B cell (primary cell): ENCODE measurements around the gene ZNF557. TPM values are rescaled to one million over a fixed set of nuclear protein-coding genes. Genes with fewer than 3 reads are reported as not detected.
"Not testable (repeated sequence)": the region's sequence is repeated elsewhere in the genome, so short reads cannot be mapped to it uniquely, and the experiment has no call there.

ENCODE experiments used
- ATAC-seq: fragments of 200-7000 bp; cut with Tn5 transposase; one replicate; pipeline ENCODE4 v1.10.0; 2021; ENCODE audit warnings: low read depth, mild to moderate bottlenecking, moderate number of reproducible peaks, moderate library complexity
- CTCF ChIA-PET: fragments of 350-600 bp; sonication (Branson Sonifier 250); formaldehyde crosslinking; loops from one replicate; lab custom pipeline; 2021; ENCODE audit warnings: antibody characterized with exemption, inconsistent platforms; lab: Charles Lee
- POLR2A ChIA-PET: fragments of 350-600 bp; sonication (Branson Sonifier 250); formaldehyde crosslinking; loops from one replicate; lab custom pipeline; 2021; ENCODE audit warnings: antibody characterized with exemption; lab: Charles Lee
- DNase-seq: peaks from one replicate; pipeline ENCODE4 v3.0.0; 2013
- H2AFZ ChIP-seq: 2 replicates; pipeline ENCODE4 v1.6.1; 2012; ENCODE audit warnings: mild to moderate bottlenecking, low read depth, low read length; ENCODE audit not compliant: insufficient read depth, poor library complexity, severe bottlenecking
- H3K27ac ChIP-seq, 2 donors: 1 replicate in 1 of 2; 2 replicates in 1 of 2; pipeline ENCODE4 v1.5.1; 2012 to 2013; ENCODE audit warnings: low read length in 2 of 2, mild to moderate bottlenecking in 2 of 2, moderate library complexity in 1 of 2
- H3K27me3 ChIP-seq, 4 experiments: fragments of 200-600 bp in 1 of 4; sonication (generic) in 1 of 4; replicated peaks in 1 of 4; 1 replicate in 2 of 4; 2 replicates in 2 of 4; pipeline versions ENCODE4 v1.6.1 to v1.7.0; 2013 to 2016; ENCODE audit warnings: low read length in 3 of 4, mild to moderate bottlenecking in 2 of 4, mixed read lengths in 1 of 4, moderate library complexity in 1 of 4; ENCODE audit not compliant: insufficient read depth in 4 of 4, control insufficient read depth in 3 of 4; ENCODE audit errors: control extremely low read depth in 1 of 4
- H3K36me3 ChIP-seq, 2 experiments: replicated peaks in 1 of 2; 1 replicate in 1 of 2; 2 replicates in 1 of 2; pipeline versions ENCODE4 v1.6.1 to v1.7.1; 2013; ENCODE audit warnings: low read length in 1 of 2; ENCODE audit not compliant: insufficient read depth in 2 of 2, control insufficient read depth in 1 of 2; ENCODE audit errors: control extremely low read depth in 1 of 2, extremely low read depth in 1 of 2
- H3K4me1 ChIP-seq, 2 donors: fragments of 200-600 bp in 1 of 2; sonication (generic) in 1 of 2; 1 replicate in 1 of 2; 2 replicates in 1 of 2; pipeline versions ENCODE4 v1.5.1 to v1.6.1; 2013 to 2017; ENCODE audit warnings: low read length in 2 of 2; ENCODE audit not compliant: control insufficient read depth in 2 of 2, insufficient read depth in 2 of 2
- H3K4me2 ChIP-seq: replicated peaks from 2 replicates; pipeline ENCODE3; 2012; ENCODE audit warnings: mild to moderate bottlenecking, low read depth, low read length; ENCODE audit not compliant: poor library complexity, severe bottlenecking
- H3K4me3 ChIP-seq, 5 experiments: fragments of 200-600 bp in 1 of 5; sonication (generic) in 1 of 5; 1 replicate in 3 of 5; 2 replicates in 2 of 5; pipeline versions ENCODE4 v1.5.1 to v1.7.0; 2011 to 2016; ENCODE audit warnings: low read length in 4 of 5, mild to moderate bottlenecking in 4 of 5, low read depth in 2 of 5, control low read depth in 1 of 5, moderate library complexity in 1 of 5; ENCODE audit not compliant: insufficient read depth in 1 of 5; ENCODE audit errors: control extremely low read depth in 1 of 5, extremely low read depth in 1 of 5
- H3K79me2 ChIP-seq: fragments of 200-600 bp; sonication (generic); one replicate; pipeline ENCODE4 v1.6.0; 2016; ENCODE audit warnings: low read length; ENCODE audit not compliant: control insufficient read depth, insufficient read depth
- H3K9ac ChIP-seq: fragments of 200-600 bp; sonication (generic); 2 replicates; pipeline ENCODE4 v1.6.1; 2017; ENCODE audit warnings: mild to moderate bottlenecking, low read length, moderate library complexity
- H3K9me3 ChIP-seq, 3 donors: one replicate each; pipeline versions ENCODE4 v1.6.1 to v1.7.1; 2013; ENCODE audit warnings: low read length in 2 of 3; ENCODE audit not compliant: control insufficient read depth in 2 of 3, insufficient read depth in 1 of 3; ENCODE audit errors: control extremely low read depth in 1 of 3
- H4K20me1 ChIP-seq: 2 replicates; pipeline ENCODE4 v1.6.0; 2012; ENCODE audit warnings: mild to moderate bottlenecking, low read length; ENCODE audit not compliant: insufficient read depth, control insufficient read depth, poor library complexity, severe bottlenecking
- H3K27ac Mint-ChIP-seq: one replicate; pipeline ENCODE4 v1.8.0; 2021; ENCODE audit warnings: mixed read lengths
- H3K27me3 Mint-ChIP-seq: one replicate; pipeline ENCODE4 v1.8.0; 2021; ENCODE audit warnings: mixed read lengths
- H3K4me1 Mint-ChIP-seq: one replicate; pipeline ENCODE4 v1.8.0; 2021; ENCODE audit warnings: mixed read lengths
- H3K4me3 Mint-ChIP-seq: one replicate; pipeline ENCODE4 v1.8.0; 2021; ENCODE audit warnings: mixed read lengths
- H3K9me3 Mint-ChIP-seq: one replicate; pipeline ENCODE4 v1.8.0; 2022; ENCODE audit warnings: mixed read lengths; ENCODE audit not compliant: insufficient read depth
- EZH2 ChIP-seq: IDR thresholded peaks from 2 replicates; pipeline ENCODE4 v1.6.1; 2012; ENCODE audit warnings: borderline replicate concordance, low read depth, mild to moderate bottlenecking, moderate library complexity, low read length; ENCODE audit not compliant: insufficient read depth, poor library complexity, severe bottlenecking
- WGBS: methylation state at CpG from one replicate; pipeline ENCODE4 v1.1.5; 2013; ENCODE audit warnings: missing lambda C conversion rate; ENCODE audit not compliant: insufficient coverage; 5-methylcytosine and 5-hydroxymethylcytosine counted together
- intact Hi-C: fragments of 100-400 bp; cut with micrococcal nuclease; formaldehyde crosslinking; loops from one replicate; pipeline ENCODE4 v1.10.0; 2022
- polyA plus RNA-seq: library from polyadenylated mRNA; depleted of rRNA; stranded (reverse); fragments of >200 nt; gene quantifications from 2 replicates; pipeline ENCODE4 v1.2.3, GENCODE V29; 2012
- total RNA-seq, 2 donors: library from RNA; stranded (reverse); fragments of 120-200 nt in 1 of 2; gene quantifications; 1 replicate in 1 of 2; 2 replicates in 1 of 2; pipeline versions ENCODE4 v1.2.3 to v1.2.4, GENCODE V29; 2013 to 2022
- TF ChIP-seq, protein P1 (sequence below): fragments of 200-600 bp; IDR thresholded peaks from one replicate; pipeline ENCODE4 v1.8.0; 2022; ENCODE audit warnings: antibody characterized with exemption, mild to moderate bottlenecking

ZNF557 gene
- total and polyA plus RNA-seq, 2 donors (not counting 1 experiment from before 2014, with no cell fraction given) = 1.5 to 26.8 TPM

DNA sequence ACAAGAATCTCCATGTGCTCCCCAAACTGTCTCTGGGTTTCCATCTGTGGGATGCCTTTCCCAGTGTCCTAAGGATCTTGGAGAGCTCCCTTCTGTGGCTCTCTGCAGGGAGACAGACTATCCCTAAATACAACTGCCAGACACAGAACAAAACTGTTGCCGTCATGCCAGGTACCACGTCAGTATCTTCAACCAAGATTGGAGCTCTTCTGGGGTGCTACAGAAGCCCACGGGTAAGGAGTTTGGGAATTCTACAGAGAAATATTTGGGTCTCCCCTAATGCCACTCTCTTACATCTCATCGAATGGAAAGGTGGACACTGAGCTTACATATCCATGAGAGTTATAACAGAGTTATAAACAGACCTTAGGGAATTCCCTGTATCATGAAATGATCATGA is 6.2 kb upstream of the ZNF557 start:
- CTCF ChIA-PET = no interaction called here
- H3K9ac ChIP-seq = no peak overlapping the region
- H3K27me3 ChIP-seq = no peaks in the 10 kb centered on the region
- H3K9me3 Mint-ChIP-seq = no peaks in the 10 kb centered on the region
- H3K27ac ChIP-seq = no peak overlapping the region
- H3K4me1 Mint-ChIP-seq = no peaks in the 10 kb centered on the region
- no peaks in the 10 kb centered on the region for H3K4me1 ChIP-seq
- 100% methylated on average over 2 of the region's 4 CpGs for WGBS
- no peaks in the 10 kb centered on the region for H4K20me1 ChIP-seq
- no peak overlapping the region for H2AFZ ChIP-seq
- no peak overlapping the region for H3K4me3 Mint-ChIP-seq
- no peaks in the 10 kb centered on the region for H3K27me3 Mint-ChIP-seq
- no peak overlapping the region for H3K27ac Mint-ChIP-seq
- intact Hi-C loops = no loop called here
- H3K4me3 ChIP-seq = no peak overlapping the region
- H3K36me3 ChIP-seq = no peaks in the 10 kb centered on the region
- no peaks in the 10 kb centered on the region for H3K79me2 ChIP-seq
- DNase-seq (no peak), ATAC-seq (no peak)
- POLR2A ChIA-PET = no interaction called here
- H3K9me3 ChIP-seq = peaks cover 0 to 5% (median 2%) of the 10 kb centered on the region in 3 donors
- no peak overlapping the region for H3K4me2 ChIP-seq
- no peak for TF ChIP-seq EZH2
- TF ChIP-seq, protein P1, sequence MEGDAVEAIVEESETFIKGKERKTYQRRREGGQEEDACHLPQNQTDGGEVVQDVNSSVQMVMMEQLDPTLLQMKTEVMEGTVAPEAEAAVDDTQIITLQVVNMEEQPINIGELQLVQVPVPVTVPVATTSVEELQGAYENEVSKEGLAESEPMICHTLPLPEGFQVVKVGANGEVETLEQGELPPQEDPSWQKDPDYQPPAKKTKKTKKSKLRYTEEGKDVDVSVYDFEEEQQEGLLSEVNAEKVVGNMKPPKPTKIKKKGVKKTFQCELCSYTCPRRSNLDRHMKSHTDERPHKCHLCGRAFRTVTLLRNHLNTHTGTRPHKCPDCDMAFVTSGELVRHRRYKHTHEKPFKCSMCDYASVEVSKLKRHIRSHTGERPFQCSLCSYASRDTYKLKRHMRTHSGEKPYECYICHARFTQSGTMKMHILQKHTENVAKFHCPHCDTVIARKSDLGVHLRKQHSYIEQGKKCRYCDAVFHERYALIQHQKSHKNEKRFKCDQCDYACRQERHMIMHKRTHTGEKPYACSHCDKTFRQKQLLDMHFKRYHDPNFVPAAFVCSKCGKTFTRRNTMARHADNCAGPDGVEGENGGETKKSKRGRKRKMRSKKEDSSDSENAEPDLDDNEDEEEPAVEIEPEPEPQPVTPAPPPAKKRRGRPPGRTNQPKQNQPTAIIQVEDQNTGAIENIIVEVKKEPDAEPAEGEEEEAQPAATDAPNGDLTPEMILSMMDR = no peak

DNA sequence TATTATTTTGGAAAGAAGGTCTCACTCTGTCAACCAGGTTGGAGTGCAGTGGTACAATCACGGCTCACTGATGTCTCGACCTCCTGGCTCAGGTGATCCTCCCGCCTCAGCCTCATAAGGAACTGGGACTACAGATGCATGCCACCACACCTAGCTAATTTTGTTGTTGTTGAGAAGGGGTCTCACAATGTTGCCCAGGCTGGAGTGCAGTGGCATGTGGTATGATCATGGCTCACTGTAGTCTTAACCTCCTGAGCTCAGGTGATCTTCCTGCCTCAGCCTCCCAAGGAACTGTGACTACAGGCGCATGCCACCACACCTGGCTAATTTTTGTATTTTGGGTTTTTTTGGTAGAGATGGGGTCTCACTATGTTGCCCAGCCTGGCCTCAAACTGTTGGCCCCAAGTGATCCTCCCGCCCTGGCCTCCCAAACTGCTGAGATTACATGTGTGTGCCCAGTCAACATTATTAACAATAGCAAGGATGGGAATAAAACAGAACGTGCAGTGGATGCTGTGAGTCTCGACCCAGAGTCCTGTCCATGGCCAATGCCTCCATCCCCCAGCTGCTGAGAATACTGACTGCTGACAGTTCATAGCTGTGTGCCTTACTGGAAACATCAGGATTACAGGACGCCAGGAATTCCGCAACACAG is 5.6 kb upstream of the ZNF557 start:
- 100% methylated on average over 6 of the region's 9 CpGs for WGBS
- ChIA-PET POLR2A (no interaction called here), CTCF (no interaction called here)
- DNase-seq (no peak), ATAC-seq (no peak)
- intact Hi-C loops = no loop called here
- Histone ChIP-seq H3K27me3 (no peaks in the 10 kb centered on the region), H4K20me1 (no peaks in the 10 kb centered on the region), H3K79me2 (no peaks in the 10 kb centered on the region), H3K9me3 (peaks cover 0 to 9% (median 2%) of the 10 kb centered on the region in 3 donors), H3K4me2 (no peak overlapping the region), H3K4me1 (peaks cover 0 to 4% of the 10 kb centered on the region in 2 donors), H2AFZ (no peak overlapping the region), H3K36me3 (no peaks in the 10 kb centered on the region), H3K4me3 (no peak overlapping the region), H3K9ac (no peak overlapping the region), H3K27ac (no peak overlapping the region)
- TF ChIP-seq, protein P1 = no peak
- no peak for TF ChIP-seq EZH2
- Mint-ChIP-seq H3K27me3 (no peaks in the 10 kb centered on the region), H3K4me3 (no peak overlapping the region), H3K27ac (no peak overlapping the region), H3K4me1 (peaks cover under 1% of the 10 kb centered on the region), H3K9me3 (no peaks in the 10 kb centered on the region)

DNA sequence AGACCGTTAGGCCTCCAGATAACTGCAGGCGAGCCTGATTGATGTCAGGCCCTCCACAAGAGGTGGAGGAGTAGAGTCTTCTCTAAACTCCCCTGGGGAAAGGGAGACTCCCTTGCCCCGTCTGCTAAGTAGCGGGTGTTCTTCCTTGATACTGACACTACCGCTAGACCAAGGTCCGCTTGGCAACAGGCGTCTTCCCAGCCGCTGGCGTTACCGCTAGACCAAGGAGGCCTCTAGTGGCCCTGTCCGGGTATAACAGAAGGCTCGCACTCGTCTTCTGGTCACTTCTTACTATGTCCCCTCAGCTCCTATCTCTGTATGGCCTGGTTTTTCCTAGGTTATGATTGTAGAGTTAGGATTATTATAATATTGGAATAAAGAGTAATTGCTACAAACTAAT is 2.4 kb upstream of the ZNF557 start:
- H3K4me1 Mint-ChIP-seq = peaks cover 13% of the 10 kb centered on the region
- H3K4me3 ChIP-seq, H3K4me2 ChIP-seq, ATAC-seq, CTCF ChIA-PET, intact Hi-C loops, DNase-seq, H3K36me3 ChIP-seq, H3K27me3 Mint-ChIP-seq, H4K20me1 ChIP-seq, H3K4me3 Mint-ChIP-seq, H3K9me3 Mint-ChIP-seq, H2AFZ ChIP-seq, H3K9ac ChIP-seq, POLR2A ChIA-PET, H3K27ac Mint-ChIP-seq, H3K27me3 ChIP-seq, H3K27ac ChIP-seq: not testable (repeated sequence)
- 88% methylated on average over 6 of the region's 13 CpGs for WGBS
- Histone ChIP-seq H3K4me1 (peaks cover 8 to 17% of the 10 kb centered on the region in 2 donors), H3K9me3 (peaks cover 0 to 15% (median 2%) of the 10 kb centered on the region in 3 donors), H3K79me2 (peaks cover 21% of the 10 kb centered on the region)
